Endometrium (tissue), 2 donors: ENCODE results near the gene DNM3.
A peak's percentile ranks its signal among the peaks of the same experiment; 100 is the strongest.
"Not testable (repeated sequence)": the region's sequence is repeated elsewhere in the genome, so short reads cannot be mapped to it uniquely, and the experiment has no call there.

Experiments used
- FAIRE-seq: peaks from 2 replicates; lab custom pipeline; 2012; peaks lifted over from hg19 to GRCh38; lab: Jason Lieb, UNC
- donor health status: control.
- donor health status: control.

DNM3 gene

DNA sequence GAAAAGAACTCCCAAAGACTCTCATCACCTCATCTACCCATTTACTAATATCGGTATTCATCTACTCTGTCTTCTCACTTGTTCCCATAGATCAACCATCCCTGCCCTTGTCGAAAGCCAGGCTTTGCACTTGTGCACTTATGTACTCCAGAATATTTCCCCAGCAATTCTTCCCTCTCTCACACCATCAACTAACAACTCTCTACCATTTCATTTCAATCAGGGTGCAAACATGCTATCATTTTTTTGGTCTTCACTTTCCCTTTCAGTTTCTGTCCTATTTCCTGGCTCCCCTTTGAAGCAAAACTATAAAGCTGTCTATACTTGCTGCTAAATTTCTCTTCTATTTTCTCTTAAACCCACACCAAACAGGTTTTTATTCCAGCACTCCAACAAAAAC lies 585.9 kb downstream of the DNM3 start:
- no peak for FAIRE-seq

DNA sequence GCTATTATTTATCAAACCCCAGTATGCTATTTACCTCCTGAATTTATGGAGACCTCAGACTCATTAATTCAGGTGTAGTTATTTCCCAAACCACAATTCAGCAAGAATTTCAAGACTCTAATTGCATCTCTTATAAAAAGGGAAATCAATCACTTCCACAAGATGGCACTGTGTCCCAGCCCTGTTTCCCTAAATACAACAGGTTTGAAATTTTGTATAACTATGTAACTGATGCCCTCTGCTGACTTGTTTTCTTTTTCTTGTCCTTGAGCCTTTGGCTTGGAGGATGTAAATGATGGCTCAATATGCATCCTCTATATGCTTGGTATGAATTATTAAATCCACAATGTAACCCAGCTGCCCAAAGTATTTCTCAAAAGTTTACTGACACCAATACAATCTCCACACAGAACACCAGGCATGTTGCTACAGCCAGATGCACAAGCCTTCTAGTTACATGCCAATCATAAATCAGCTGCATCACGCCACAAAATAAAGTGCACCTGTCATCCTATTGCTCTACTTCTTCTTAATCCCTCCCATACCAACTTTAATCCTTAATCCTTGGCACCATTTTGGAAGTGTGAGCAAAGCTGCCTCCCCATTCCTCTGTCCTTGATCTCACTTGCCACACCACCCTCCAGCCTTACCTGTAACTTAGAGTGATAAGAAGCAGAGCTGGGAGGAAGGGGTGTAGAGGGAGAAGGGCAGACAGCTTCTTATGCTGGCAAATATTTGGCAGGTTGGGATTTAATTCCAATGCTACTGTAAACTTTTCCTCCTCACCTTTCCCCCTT lies 588.2 kb downstream of the DNM3 start:
- FAIRE-seq: peak; percentile 43

DNA sequence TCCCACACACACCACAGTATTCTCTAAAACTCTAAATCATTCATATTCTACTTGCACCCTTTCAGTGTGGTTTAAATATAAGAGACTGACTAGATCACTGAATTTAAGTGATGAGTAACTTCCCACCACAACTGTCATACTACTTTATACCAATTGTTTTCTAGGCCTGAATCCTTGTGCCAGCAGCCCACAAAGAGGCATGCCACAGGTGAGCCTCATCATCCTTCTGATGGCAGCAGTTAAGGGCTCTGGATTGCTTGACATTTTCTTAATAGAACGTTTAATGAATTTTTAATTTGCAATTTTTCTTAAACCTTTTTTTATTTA lies 588.8 kb downstream of the DNM3 start:
- no peak for FAIRE-seq

DNA sequence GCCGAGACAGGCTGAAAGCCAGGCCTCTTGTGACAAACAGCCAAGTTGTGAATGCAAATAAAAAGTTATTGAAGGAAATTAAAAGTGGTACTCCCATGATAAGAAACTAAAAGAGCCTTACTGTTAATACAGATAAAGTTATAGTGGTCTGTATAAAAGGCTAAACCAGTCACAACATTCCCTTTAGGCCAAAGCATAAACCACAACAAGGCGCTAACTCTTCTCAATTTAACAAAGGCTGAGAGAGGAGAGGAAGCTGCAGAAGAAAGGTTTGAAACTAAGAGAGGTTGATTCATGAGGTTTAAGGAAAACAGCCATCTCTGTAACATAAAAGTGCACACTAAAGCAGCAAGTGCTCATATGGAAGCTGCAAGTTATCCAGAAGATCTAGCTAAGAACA lies 589.9 kb downstream of the DNM3 start:
- no peak for FAIRE-seq

DNA sequence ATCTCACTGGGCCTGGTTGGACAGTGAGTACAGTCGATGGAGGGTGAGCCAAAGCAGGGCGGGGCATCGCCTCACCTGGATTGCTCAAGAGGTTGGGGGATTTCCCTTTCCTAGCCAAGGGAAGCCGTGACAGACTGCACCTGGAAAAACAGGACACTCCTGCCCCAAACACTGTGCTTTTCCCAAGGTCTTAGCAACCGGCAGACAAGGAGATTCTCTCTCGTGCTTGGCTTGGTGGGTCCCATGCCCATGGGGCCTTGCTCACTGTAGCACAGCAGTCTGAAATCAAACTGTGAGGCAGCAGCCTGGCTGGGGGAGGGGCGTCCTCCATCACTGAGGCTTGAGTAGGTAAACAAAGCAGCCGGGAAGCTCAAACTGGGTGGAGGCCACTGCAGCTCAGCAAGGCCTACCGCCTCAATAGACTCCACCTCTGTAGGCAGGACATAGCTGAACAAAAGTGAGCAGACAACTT lies 590.5 kb downstream of the DNM3 start:
- no peak for FAIRE-seq

DNA sequence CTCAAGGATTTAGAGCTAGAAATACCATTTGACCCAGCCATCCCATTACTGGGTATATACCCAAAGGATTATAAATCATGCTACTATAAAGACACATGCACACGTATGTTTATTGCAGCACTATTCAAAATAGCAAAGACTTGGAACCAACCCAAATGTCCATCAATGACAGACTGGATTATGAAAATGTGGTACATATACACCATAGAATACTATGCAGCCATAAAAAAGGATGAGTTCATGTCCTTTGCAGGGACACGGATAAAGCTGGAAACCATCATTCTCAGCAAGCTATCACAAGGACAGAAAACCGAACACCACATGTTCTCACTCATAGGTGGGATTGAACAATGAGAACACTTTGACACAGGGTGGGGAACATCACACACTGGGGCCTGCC lies 595.9 kb downstream of the DNM3 start:
- not testable (repeated sequence) for FAIRE-seq

DNA sequence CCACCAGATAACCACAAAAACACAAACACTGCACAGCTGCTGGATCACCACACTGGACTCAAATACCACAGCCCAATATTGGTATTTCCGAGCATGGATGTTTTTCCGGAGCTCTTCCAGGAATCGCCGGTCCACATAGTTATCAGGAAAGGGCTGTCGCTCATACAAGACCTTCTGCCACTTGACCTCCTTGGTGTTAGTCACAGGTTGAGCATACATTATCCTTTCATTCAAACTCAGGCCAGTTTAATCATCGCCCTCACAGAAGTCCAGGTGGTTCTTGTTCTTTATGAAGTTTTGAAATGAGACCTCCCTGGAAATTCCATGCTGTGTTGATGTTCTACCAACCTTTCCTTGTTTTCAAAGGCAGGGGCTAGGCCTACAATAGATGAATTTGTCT lies 601.1 kb downstream of the DNM3 start:
- FAIRE-seq: no peak

DNA sequence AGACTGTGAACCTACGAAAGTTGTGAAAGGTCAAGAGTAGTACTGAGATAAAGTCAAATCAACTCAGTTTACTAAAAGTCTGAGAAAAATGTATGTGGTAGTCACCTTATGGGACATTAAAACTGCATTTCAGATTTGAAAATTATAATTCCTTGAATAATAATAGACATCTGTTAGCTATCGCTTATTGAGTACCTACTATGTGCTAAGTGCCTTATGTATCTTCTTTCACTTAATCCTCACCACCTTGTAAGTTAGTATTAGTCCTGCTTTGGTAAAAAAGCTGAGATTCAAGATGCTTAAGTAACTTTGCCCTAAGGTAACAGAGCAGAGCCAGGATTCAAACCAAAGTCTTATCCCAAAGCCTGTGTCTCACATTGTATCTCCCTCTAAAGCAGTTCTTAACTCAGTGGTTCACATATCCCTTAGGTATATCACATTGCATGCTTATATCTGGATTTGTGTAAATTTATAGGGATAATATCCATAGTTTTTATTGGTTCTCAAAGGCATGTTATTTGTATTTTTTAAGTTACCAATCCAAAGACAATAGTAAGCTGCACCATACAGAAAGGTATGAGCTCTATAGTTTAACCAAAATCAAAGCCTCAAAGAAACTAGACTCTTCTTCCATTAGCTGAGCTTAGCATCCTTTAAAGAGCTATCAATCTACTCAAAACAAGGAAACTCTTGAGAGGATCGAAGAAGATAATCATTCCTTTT lies 601.7 kb downstream of the DNM3 start:
- no peak for FAIRE-seq

DNA sequence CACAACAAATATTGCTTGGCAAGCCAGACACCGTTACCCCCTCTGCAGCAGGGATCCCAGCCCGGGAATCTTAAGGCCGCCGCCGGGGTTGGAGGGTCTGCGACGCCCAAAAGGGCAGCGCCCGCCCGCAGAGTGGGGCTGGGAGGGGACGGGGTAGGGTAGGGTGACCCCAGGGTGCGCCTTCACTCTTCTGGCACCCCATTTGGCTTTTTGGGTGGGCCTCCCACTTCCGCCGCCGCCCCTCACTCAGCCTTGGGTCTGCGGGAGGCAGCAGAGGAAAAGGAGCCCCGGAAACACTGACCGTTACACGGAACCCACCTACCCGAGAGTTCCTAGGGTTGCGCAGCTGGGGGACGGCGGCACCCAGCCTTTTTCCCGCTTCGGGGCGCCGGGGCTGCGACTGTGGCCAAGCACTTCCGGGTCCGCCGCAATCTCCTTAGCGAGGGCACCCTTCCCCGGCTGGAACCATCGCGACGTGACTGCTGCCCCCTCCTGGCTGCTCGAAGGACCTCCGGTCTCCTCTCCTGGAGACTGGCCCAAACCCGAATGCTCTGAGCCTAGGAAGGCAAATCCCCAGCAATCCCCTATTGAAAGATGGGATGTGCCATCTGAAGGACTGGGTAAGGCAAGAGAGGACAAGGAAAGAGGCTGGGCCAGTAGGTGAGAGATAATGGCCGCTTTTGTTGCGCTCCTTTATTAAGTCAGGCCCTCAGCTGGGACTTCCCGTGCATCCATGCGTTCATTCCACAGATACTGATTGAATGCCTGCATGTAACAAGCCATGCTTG lies 602.6 kb downstream of the DNM3 start, which contains the start of gene PIGC:
PIGC (minus strand) TSS at position 404 of the 788 bp plus-strand sequence. CDS start 1,447 bp downstream, outside the sequence.
- no peak for FAIRE-seq

DNA sequence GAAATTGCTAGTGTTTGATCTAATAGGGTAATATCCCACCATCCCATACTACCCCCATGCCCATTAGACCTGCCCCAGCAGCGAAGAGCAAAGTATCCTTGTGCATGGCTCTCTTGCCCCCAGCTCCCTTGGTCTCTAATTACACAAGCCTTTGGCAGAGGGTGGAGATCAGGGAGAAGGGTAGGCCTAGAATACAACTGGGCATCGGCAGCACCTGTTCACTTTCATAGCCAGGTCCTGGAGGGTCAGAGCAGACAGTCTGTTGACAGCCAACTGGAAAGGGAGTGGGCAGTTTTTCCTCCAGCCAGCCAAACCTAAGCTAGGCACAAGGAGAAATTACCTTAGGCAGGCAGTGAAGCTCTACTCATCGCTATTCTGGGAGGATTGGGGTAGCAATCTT lies 605.2 kb downstream of the DNM3 start:
- FAIRE-seq: no peak

DNA sequence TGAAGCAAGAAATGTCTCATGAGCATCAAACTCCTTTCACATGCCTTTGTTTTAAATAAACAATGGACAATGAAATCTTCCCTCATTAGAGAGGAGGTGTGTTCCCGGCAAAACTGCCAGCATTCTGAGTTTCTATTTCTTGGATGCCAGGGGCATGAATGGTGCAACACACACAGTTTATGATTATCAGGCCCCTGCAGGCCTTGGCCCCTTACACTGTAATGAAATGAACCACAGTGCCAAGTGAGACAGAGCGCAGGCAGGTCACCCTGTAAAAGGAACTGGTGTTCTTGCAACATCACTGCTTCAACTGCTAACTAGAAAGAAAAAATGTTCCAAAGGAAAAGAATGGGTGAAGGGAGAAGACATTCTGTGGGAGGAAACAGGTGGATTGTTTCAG lies 606.3 kb downstream of the DNM3 start:
- no peak for FAIRE-seq

DNA sequence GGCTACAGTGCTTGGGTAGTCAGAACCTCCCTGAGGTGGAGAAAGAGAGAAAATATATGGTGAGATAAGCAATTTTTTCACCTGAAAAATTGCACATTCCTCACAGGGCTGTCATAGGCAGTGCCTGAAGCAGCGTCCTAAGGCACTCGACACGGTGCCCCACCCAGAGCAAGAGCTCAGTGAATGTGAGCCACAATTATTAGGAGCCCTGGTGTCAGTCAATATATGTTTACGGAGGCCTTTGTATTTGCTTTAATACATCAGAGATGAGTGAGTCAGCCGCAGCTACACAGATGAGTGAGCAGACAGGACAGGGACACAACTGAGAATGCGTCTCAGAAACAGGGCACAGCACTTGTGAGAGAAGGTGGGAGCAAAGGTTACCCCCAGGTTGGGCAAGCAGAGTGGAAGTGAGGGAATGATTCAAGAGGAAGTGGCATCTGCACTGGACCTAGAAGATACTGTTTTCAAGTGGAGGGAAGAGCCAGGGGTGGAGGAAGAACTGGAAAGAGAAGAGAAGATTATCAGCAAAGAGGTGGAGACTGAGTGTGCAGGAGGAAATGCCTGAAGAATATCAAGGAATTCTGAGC lies 607.8 kb downstream of the DNM3 start:
- FAIRE-seq: no peak

DNA sequence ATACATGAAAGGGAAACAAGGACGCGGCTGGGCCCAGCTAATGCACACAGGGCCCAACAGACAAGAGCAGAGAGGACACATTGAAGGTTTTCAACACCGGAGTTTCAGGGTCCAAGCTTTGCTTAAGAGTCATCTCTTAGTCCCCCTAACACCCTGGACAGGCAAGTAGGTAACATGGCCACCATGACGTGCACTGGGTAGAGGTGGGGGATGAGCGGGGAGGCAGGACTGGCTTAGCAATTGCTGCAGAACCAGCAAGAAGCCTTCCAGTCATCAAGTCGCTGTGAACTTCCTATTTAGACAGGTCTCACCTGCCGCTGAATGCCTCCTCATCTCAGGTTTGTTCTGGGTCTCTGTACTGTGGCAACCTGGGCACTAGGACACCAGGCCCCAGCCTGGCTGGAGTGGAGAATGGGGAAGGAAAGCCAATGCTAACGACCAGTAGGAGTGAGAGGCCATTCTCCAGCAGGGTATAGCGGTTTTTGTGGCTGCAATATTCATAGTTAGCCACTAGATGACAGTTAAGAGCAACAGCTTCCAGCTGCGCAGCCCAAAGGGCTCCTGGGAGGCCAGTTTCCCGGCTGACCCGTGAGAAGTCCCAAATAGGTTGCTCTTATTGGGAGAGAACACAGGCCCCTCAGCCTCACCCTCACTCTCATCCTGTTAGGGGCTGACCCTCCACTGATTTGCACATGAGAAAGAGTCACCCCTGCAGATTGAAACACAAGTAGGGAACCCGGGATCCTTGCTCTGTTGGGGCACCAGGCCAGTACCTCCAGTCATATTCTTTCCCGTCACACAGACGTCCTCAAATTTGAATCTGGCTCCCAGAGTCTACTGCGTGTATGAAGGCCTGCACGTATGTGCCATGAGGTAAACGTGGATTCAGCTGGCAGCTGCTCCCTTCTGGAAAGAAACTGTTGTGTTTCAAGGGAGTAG lies 608.6 kb downstream of the DNM3 start:
- FAIRE-seq: no peak

DNA sequence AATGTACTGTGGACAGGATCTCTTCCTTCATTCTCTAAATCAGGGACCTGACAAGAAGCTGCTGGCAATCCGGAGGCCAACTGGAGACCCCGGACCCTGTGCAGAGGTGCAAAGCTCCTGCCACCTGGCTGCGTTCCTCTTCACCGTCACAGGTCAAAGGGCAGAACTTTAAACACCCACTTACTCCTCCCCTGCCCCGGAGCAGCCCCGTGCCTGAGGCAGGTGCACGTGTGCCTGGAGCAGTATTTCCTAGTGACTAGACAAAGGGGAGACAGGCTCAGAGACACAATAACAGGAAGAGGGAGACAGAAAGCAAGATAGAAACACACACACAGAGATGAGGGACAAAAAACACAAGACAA lies 609.2 kb downstream of the DNM3 start:
- FAIRE-seq: no peak

DNA sequence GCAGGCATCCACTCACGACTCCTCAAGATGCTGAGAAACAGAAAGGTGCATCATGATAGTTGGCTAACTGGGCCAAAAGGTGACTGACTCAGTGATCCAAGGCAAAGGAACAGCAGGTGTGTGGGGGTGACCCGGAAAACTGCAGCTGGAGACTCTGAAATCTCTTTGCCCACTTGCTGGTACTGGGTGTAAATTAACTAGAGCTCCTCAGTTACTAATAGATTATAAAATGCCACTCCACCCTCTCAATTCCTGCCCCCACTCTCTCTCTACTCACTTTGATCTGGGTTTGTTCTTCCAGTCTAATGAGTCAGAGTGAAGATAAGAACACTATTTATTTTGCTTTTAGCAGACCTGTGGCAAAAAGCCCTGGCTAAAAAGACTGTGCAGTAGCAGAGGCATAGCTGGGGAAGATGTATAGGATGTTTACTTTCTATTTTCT lies 609.7 kb downstream of the DNM3 start:
- no peak for FAIRE-seq

DNA sequence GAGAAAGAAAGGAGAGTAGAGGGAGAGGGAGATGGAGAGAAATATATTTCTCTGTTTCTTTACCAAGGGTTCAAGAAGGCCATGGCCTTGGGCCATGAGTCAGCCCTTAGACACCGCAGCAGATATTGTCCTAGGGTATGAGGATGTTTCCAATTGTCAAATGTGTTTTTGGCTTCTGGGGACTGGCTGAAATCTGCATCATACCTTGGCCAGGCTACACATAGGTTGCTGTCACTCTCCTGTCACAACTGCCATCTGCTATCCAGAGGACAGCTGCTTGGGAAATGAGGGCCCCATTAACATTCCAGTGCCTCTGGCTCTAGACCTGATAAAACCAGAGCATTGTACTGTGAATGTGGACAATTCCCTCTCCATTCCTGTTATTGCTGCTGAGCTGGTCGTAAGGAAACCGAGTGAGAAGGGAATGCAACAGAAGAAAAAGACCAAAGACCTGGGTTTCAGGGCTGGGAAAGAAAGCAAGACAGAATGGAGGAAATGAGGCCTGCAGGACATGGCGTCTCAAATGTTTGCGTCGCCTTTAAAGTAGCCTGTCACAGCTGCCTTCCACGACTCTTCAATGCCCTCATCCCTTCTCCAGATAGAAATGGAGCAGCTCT lies 611.3 kb downstream of the DNM3 start:
- FAIRE-seq: no peak

DNA sequence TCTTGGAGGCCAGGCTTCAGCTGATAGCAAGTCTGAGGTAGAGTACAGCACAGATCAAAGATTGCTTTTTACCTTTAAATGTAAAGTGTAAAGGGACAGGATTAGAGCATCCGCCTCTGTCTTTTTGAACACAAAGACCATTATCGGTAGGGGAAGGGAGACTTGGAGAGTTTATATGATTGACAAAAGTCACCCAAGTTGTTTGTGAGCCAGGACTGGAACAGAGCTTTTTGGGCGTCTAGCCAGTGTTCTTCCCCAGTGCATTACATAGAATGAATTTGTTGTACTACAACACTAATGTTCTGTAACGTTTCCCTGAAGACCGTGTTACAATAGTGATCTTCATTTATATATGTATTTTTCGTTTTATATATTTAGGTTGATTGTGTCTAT lies 611.9 kb downstream of the DNM3 start:
- FAIRE-seq: no peak

DNA sequence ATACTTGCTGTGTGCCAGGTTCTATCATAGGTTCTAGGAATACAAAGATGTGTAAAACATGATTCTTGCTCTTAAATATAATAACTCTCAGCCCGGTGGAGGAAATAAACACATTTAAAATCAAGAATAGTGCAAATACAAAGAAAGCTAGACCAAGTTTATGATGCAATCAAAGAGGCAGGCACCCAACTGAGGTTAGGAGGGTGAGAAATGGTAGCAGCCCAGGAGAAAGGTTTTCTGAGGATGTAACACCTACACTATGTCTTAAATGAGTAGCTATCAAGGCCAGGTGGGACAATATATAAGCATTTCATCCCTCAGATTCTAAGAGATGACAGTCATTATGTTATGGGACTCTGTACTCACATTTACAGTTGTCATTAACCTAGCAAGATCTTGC lies 612.3 kb downstream of the DNM3 start:
- FAIRE-seq: no peak

DNA sequence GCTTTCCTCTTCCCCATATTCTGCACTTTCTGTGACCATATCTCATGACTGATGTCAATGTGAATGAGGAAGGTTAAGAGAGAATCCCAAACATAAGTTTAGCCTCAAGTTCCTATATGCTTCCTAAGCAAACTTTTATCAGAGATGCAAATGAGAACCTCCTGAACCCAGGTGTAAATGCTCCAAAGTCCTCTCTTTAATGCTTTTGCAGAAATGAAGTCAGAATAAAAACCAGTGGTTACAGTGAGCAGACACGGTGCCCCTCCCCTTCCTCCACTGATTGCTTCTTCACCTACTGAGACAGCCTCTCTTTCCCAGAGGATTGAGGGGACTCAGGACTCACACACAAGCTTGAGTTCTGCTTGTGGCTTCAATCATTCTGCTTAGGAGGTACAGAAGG lies 614.2 kb downstream of the DNM3 start:
- no peak for FAIRE-seq

DNA sequence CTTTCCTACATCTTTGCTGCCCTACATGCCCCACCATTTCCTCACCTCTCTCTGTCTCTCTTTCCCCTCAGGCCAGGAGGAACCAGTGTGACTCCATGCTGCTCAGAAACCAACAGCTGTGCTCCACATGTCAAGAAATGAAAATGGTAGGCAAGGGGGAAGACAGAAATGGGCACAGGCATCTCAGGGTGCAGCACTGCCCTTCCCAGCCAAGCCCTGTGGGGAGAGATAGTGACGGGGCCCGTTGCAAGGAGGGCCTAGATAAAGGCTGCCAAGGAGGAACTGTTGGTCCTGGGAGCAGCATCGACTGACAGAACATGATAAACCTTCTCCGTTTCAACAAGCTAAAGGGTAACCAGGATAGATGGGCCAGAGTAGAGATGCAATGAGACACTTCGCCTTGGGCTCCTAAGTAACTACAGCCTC lies 615.1 kb downstream of the DNM3 start:
- FAIRE-seq: no peak
